HG03103 (cell line): ENCODE results near the gene CELA1.
"Not testable (repeated sequence)": the region's sequence is repeated elsewhere in the genome, so short reads cannot be mapped to it uniquely, and the experiment has no call there.

ENCODE experiments used
- ATAC-seq: cut with Tn5 transposase; IDR thresholded peaks from one replicate; pipeline ENCODE4 v1.9.1; 2021; ENCODE audit warnings: low read depth; ENCODE audit not compliant: unreplicated experiment

The CELA1 gene

GRCh38 chr12:51320695-51321320, 25.7 kb downstream of the CELA1 start:
- ATAC-seq: no peak

DNA sequence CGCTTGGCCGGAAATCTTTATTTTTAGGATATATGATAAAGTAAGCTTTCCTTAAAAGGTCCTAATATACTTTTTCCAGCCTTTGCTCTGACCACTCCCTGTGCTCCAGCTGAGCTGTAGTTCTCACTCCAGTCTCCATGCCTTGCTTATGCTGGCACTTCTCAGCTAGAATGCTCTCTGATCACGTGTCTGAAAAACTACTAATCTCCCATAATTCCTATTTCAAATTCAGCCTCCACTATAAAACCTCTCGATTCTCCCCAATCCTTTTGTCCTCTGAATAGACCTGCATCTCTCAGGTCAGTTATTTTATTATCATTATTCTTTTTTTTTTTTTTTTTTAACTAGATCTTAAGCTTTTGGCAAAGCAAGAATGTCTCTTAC, 26.2 kb downstream of the CELA1 start:
- no peak for ATAC-seq

GRCh38 chr12:51318846-51319599, 27.5 kb downstream of the CELA1 start:
- ATAC-seq: no peak

DNA sequence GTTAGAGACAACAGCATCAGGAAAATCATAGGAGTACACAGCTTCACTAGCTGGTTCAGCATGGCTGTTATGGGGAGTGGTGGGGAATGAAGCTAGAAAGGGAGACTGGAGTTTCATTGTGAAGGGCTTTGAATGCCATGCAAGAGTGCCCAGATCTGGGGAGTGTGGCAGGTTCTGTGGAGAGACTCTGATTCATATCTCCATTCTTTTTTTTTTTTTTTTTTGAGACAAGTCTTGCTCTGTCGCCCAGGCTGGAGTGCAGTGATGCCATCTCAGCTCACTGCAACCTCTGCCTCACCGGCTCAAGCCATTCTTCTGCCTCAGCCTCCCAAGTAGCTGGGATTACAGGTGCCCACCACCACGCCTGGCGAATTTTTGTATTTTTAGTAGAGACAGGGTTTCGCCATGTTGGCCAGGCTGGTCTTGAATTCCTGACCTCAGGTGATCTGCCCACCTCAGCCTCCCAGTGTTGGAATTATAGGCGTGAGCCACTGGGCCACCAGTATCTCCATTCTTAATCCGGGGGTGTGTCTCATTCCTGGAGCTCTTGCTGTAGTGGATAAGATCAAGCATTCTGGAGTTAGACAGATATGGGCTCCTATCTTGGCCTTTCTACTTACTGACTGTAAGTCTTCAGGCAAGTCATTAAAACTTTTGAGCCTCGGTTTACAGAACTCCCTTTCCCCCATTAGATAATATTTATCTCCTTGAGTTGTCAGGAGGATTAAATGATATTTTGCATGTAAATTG, 28.2 kb downstream of the CELA1 start:
- not testable (repeated sequence) for ATAC-seq

DNA sequence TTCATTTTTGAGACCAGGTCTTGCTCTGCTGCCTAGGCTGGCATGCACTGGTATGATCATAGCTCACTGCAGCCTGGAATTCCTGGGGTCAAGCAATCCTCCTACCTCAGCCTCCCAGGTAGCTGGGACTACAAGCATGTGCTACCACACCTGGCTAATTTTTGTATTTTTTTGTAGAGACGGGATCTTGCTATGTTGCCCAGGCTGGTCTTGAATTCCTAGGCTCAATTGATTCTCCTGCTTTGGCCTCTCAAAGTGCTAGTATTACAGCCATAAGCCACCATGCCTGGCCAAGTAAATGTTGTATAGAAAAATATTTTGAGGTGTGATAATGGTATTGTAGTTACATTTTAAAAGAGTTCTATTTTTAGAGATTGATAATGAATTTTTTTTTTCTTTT, 35.1 kb downstream of the CELA1 start:
- no peak for ATAC-seq

GRCh38 chr12:51307655-51308593, 38.6 kb downstream of the CELA1 start:
- ATAC-seq: no peak

- no peak for ATAC-seq
These were observed 40.0 kb downstream of the CELA1 start for GRCh38 chr12:51306507-51306906.

GRCh38 chr12:51300768-51301167, 45.7 kb downstream of the CELA1 start:
- not testable (repeated sequence) for ATAC-seq

DNA sequence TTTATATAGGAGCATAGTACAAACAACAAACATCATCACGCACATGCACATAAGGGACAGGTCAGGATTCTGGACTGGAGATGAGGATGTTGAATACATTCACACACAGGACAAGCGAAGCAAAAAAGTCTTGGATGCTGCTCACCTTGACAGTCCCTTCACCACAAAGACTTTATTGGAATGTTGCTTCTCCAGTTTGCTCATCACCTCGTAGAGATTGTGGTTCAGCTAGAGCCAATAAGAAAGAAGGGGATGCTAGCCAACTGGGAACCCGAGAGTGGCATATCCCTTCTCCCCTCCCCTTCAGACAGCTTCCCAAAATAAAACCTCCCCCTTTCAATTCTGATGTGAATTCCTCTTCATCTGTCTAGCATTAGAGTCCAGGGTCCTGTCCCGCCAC, 50.8 kb downstream of the CELA1 start:
- no peak for ATAC-seq

GRCh38 chr12:51294097-51294496, 52.4 kb downstream of the CELA1 start:
- not testable (repeated sequence) for ATAC-seq

DNA sequence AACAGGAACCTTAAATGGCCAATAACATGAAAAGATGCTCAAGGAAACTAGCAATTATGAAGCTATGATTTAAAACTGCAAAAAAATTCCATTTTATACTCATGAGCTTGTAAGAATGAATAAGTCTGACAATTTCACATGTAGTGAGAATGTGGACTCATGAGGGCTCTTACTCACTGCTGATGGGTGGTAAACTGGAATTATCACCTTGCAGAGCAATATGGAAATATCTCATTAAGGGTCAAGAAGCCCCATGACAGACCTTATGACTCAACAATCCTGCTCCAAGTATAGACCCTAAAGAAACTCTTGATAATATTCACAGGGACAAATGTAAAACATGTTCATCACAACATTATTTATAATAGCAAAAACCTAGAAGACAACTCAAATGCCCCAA, 52.8 kb downstream of the CELA1 start:
- ATAC-seq: no peak

GRCh38 chr12:51291603-51292513, 54.6 kb downstream of the CELA1 start:
- ATAC-seq: not testable (repeated sequence)

GRCh38 chr12:51285843-51286242, 60.6 kb downstream of the CELA1 start:
- no peak for ATAC-seq

DNA sequence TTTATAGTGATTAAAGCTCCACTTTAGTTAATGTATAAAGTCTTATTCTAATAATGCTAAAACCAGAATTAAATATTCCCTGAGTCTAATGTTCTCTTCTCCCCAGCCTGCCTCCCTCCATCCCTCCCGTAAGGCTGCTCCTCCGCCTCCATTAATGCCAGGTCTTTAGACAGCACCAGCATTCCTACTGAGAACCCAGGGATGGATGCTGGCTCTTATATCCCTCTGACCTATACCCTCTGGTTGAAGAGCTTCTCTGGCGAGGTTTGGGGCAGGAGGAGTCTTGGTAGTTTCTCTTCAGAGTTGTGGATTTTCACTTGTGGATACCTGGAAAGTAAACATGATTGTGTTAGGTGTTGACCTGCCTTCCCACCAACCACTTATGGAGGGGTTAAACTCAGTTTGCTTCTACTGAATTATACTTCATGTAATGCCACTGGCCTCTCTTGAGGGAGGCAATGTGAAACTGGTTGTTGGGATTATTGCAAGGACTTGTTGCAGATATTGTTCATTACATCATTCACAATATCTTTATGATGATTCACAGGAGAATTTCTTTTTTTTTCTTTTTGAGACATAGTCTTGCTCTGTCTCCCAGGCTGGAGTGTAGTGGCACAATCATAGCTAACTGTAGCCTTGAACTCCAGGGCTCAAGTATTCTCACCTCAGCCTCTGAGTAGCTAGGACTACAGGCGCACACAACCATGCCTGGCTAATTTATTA, 65.1 kb downstream of the CELA1 start:
- ATAC-seq: no peak
